Measurements from ENCODE around the gene ZNF398. TPM values are rescaled to one million over a fixed set of nuclear protein-coding genes. Genes with fewer than 3 reads are reported as not detected.

Gene ZNF398
- total RNA-seq, 1 donor from 2014 or later, result 9.9 TPM

GRCh38 chr7:149223761-149224160 is 76.5 kb downstream of the ZNF398 start:
- Histone ChIP-seq H4K20me1 (ENCODE audit: low read depth) (no peaks in the 10 kb centered on the region), H3K27me3 (no peaks in the 10 kb centered on the region), H3K36me3 (no peaks in the 10 kb centered on the region), H3K4me2 (no peak overlapping the region), H3K9ac (no peak overlapping the region), H3K4me3 (no peak overlapping the region), H3K9me3 (ENCODE audit: low read depth) (no peaks in the 10 kb centered on the region), H2AFZ (replicated peaks) (no peak overlapping the region), H3K79me2 (ENCODE audit: low read depth) (no peaks in the 10 kb centered on the region), H3F3A (ENCODE audit: low read depth) (no peaks in the 10 kb centered on the region), H3K4me1 (no peaks in the 10 kb centered on the region), H3K27ac (no peak overlapping the region)
- H3K4me1 Mint-ChIP-seq, result peaks cover under 1% of the 10 kb centered on the region
- no peaks in the 10 kb centered on the region for H3K9me3 Mint-ChIP-seq
- no peak for TF ChIP-seq EZH2 (IDR thresholded peaks at IDR 0.05)
- no peak for TF ChIP-seq CTCF (IDR thresholded peaks at IDR 0.05)
- no peak overlapping the region for H3K4me3 Mint-ChIP-seq
- no peak overlapping the region for H3K27ac Mint-ChIP-seq
- H3K36me3 Mint-ChIP-seq, result peaks cover 11% of the 10 kb centered on the region
- DNase-seq (ENCODE audit: low spot score), result no peak
- peaks cover 10% of the 10 kb centered on the region for H3K27me3 Mint-ChIP-seq (ENCODE audit: insufficient read depth, low read depth)

DNA sequence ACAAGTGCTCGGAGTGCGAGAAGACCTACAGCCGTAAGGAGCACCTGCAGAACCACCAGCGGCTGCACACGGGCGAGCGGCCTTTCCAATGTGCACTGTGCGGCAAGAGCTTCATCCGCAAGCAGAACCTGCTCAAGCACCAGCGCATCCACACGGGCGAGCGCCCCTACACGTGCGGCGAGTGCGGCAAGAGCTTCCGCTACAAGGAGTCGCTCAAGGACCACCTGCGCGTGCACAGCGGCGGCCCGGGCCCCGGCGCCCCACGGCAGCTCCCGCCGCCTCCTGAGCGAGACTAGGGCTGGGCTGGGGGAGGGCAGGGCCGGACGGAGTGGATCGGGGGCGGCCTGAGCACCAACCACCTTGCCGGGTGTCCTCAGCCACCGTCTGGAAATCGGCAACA is 77.1 kb downstream of the ZNF398 start:
- no peaks in the 10 kb centered on the region for H3K9me3 Mint-ChIP-seq
- H3K36me3 Mint-ChIP-seq, result peaks cover 8% of the 10 kb centered on the region
- no peak overlapping the region for H3K4me3 Mint-ChIP-seq
- no peaks in the 10 kb centered on the region for H3K27me3 ChIP-seq
- H3K9ac ChIP-seq, result no peak overlapping the region
- H3F3A ChIP-seq (ENCODE audit: low read depth), result no peaks in the 10 kb centered on the region
- no peak overlapping the region for H3K27ac Mint-ChIP-seq
- peaks cover 6% of the 10 kb centered on the region for H3K4me1 Mint-ChIP-seq
- DNase-seq (ENCODE audit: low spot score), result no peak
- no peaks in the 10 kb centered on the region for H4K20me1 ChIP-seq (ENCODE audit: low read depth)
- peaks cover 12% of the 10 kb centered on the region for H3K27me3 Mint-ChIP-seq (ENCODE audit: insufficient read depth, low read depth)
- H3K9me3 ChIP-seq (ENCODE audit: low read depth), result no peaks in the 10 kb centered on the region
- H3K27ac ChIP-seq, result no peak overlapping the region
- H3K36me3 ChIP-seq, result no peaks in the 10 kb centered on the region
- H3K79me2 ChIP-seq (ENCODE audit: low read depth), result no peaks in the 10 kb centered on the region
- peaks cover 3% of the 10 kb centered on the region for H3K4me1 ChIP-seq
- TF ChIP-seq EZH2phosphoT487 (IDR thresholded peaks at IDR 0.05), result no peak
- no peak for TF ChIP-seq EZH2 (IDR thresholded peaks at IDR 0.05)
- TF ChIP-seq CTCF (IDR thresholded peaks at IDR 0.05), result no peak
- no peak overlapping the region for H2AFZ ChIP-seq (replicated peaks)
- no peak overlapping the region for H3K4me2 ChIP-seq
- H3K4me3 ChIP-seq, result no peak overlapping the region

DNA sequence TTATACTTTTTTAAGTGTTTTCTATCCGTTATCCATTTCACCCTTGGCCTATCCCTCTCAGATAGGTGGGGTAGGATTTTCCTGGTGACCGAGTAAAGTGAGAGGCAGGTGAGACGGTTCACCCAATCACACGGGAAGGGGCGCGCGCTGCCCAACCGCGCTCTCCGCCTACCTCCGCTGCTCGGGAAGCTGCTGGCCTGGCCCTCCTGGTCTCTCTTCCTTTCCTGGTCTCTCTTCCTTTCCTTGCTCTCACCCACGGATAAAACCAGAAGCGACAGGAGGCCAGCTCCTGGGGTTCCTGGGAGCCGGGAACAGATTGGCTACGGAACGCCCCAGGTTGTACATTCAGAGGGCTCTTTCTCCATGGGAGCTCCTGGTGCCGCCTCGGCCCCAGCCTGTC is 77.9 kb downstream of the ZNF398 start:
- Mint-ChIP-seq H3K36me3 (peaks cover 4% of the 10 kb centered on the region), H3K4me1 (peaks cover 12% of the 10 kb centered on the region), H3K9me3 (no peaks in the 10 kb centered on the region), H3K4me3 (no peak overlapping the region), H3K27me3 (ENCODE audit: insufficient read depth, low read depth) (peaks cover 10% of the 10 kb centered on the region), H3K27ac (no peak overlapping the region)
- H3K4me3 ChIP-seq, result no peak overlapping the region
- H3K27ac ChIP-seq, result no peak overlapping the region
- no peak for DNase-seq (ENCODE audit: low spot score)
- H3K4me1 ChIP-seq, result peaks cover 4% of the 10 kb centered on the region
- no peaks in the 10 kb centered on the region for H3K27me3 ChIP-seq
- H2AFZ ChIP-seq (replicated peaks), result no peak overlapping the region
- H3K9ac ChIP-seq, result no peak overlapping the region
- H3K9me3 ChIP-seq (ENCODE audit: low read depth), result no peaks in the 10 kb centered on the region
- H3K36me3 ChIP-seq, result no peaks in the 10 kb centered on the region
- H3K79me2 ChIP-seq (ENCODE audit: low read depth), result no peaks in the 10 kb centered on the region
- no peak for TF ChIP-seq EZH2phosphoT487 (IDR thresholded peaks at IDR 0.05)
- TF ChIP-seq EZH2 (IDR thresholded peaks at IDR 0.05), result no peak
- TF ChIP-seq CTCF (IDR thresholded peaks at IDR 0.05), result no peak
- H3F3A ChIP-seq (ENCODE audit: low read depth), result no peaks in the 10 kb centered on the region
- no peaks in the 10 kb centered on the region for H4K20me1 ChIP-seq (ENCODE audit: low read depth)
- no peak overlapping the region for H3K4me2 ChIP-seq
